Measurements from ENCODE around the gene NTN3. TPM values are rescaled to one million over a fixed set of nuclear protein-coding genes. Genes with fewer than 3 reads are reported as not detected.

The NTN3 gene
- total and polyA plus RNA-seq, 2 of the 4 experiments (the other 2 are of a cell fraction): 0.18 to 0.38 TPM

GRCh38 chr16:2452650-2453049, 18.4 kb upstream of the NTN3 start:
- Histone ChIP-seq H2BK5ac (ENCODE audit: low read depth, low read length, poor library complexity, severe bottlenecking) (no peak overlapping the region), H3K23ac (ENCODE audit: low read depth, low read length) (no peak overlapping the region), H2BK120ac (ENCODE audit: low read depth, low read length) (no peak overlapping the region), H4K8ac (ENCODE audit: low read depth in 2 of 2, low read length in 2 of 2) (no peak overlapping the region), H3K27me3 (ENCODE audit: control insufficient read depth, insufficient read depth, low read length) (no peaks in the 10 kb centered on the region), H4K5ac (ENCODE audit: low read depth, low read length) (no peak overlapping the region), H4K20me1 (ENCODE audit: insufficient read depth, low read length) (peaks cover 23% of the 10 kb centered on the region), H3K14ac (replicated peaks; ENCODE audit: low read depth, low read length) (no peak overlapping the region), H3K56ac (ENCODE audit: extremely low read depth, insufficient read depth, low read length) (no peak overlapping the region), H3K9me1 (ENCODE audit: insufficient read depth, low read length) (peaks cover 14% of the 10 kb centered on the region), H3K4me2 (ENCODE audit: low read depth, low read length) (no peak overlapping the region), H2BK15ac (ENCODE audit: low read depth, low read length) (no peak overlapping the region), H3K4me3 (ENCODE audit: insufficient read depth, low read depth, low read length) (no peak overlapping the region), H2AK5ac (ENCODE audit: low read depth, low read length) (no peak overlapping the region), H3K9me3 (ENCODE audit: control insufficient read depth, insufficient read depth, low read length) (no peaks in the 10 kb centered on the region), H3K79me1 (ENCODE audit: low read depth in 1 of 2, low read length in 2 of 2) (peaks cover 6 to 50% of the 10 kb centered on the region in 2 experiments; a peak in 3 of 4 replicates), H2AK9ac (replicated peaks; ENCODE audit: low read depth, low read length, poor library complexity) (peak overlapping the region; percentile 31), H3K9ac (ENCODE audit: low read depth, low read length) (no peak overlapping the region), H2BK20ac (ENCODE audit: low read depth, low read length) (no peak overlapping the region), H3K27ac (ENCODE audit: insufficient read depth, low read length) (no peak overlapping the region), H3K36me3 (ENCODE audit: control insufficient read depth, insufficient read depth, low read length) (peaks cover 39% of the 10 kb centered on the region), H4K91ac (ENCODE audit: insufficient read depth, low read depth, low read length) (no peak overlapping the region), H3K4me1 (ENCODE audit: control insufficient read depth, insufficient read depth, low read length) (peaks cover 5% of the 10 kb centered on the region), H3K4ac (ENCODE audit: low read depth, low read length) (no peak overlapping the region), H3K18ac (ENCODE audit: low read depth, low read length) (no peak overlapping the region), H2AFZ (replicated peaks; ENCODE audit: low read length, poor library complexity) (no peak overlapping the region)
- no peak for DNase-seq
- ChIA-PET POLR2A (ENCODE audit: unreplicated experiment) (no interaction called here), CTCF (no interaction called here)
- intact Hi-C loops (cut with micrococcal nuclease) (no loop called here), dilution Hi-C loops (cut with HindIII; ENCODE audit: low sequenced_read_pairs, unreplicated experiment) (no loop called here), in situ Hi-C loops (cut with MboI; ENCODE audit: low sequenced_read_pairs) (no loop called here)
- no peak for TF ChIP-seq RAD21 (IDR thresholded peaks at IDR 0.05; ENCODE audit: low read length)
- TF ChIP-seq, protein P1, sequence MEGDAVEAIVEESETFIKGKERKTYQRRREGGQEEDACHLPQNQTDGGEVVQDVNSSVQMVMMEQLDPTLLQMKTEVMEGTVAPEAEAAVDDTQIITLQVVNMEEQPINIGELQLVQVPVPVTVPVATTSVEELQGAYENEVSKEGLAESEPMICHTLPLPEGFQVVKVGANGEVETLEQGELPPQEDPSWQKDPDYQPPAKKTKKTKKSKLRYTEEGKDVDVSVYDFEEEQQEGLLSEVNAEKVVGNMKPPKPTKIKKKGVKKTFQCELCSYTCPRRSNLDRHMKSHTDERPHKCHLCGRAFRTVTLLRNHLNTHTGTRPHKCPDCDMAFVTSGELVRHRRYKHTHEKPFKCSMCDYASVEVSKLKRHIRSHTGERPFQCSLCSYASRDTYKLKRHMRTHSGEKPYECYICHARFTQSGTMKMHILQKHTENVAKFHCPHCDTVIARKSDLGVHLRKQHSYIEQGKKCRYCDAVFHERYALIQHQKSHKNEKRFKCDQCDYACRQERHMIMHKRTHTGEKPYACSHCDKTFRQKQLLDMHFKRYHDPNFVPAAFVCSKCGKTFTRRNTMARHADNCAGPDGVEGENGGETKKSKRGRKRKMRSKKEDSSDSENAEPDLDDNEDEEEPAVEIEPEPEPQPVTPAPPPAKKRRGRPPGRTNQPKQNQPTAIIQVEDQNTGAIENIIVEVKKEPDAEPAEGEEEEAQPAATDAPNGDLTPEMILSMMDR (conservative IDR thresholded peaks at IDR 0.05; ENCODE audit: low read depth, low read length): no peak
- no peak for TF ChIP-seq FOS (IDR thresholded peaks at IDR 0.05; ENCODE audit: low read depth, low read length)
- TF ChIP-seq SMC3 (IDR thresholded peaks at IDR 0.05; ENCODE audit: low read depth, low read length): no peak
- no peak for TF ChIP-seq USF2 (IDR thresholded peaks at IDR 0.05; ENCODE audit: low read depth, low read length)
- no peak for TF ChIP-seq MAZ (IDR thresholded peaks at IDR 0.05; ENCODE audit: borderline replicate concordance, low read depth, low read length)
- no peak for TF ChIP-seq CEBPB (IDR thresholded peaks at IDR 0.05; ENCODE audit: low read depth, low read length)
- TF ChIP-seq MAFK (IDR thresholded peaks at IDR 0.05; ENCODE audit: low read depth, low read length): no peak
- TF ChIP-seq NFE2L2 (IDR thresholded peaks at IDR 0.05; ENCODE audit: low read depth, low read length): no peak
- TF ChIP-seq RCOR1 (IDR thresholded peaks at IDR 0.05; ENCODE audit: insufficient replicate concordance, low read length): no peak
- no peak for TF ChIP-seq RFX5 (IDR thresholded peaks at IDR 0.05; ENCODE audit: low read depth, low read length)
- no peak for TF ChIP-seq CHD1 (IDR thresholded peaks at IDR 0.05; ENCODE audit: low read depth, low read length)
- TF ChIP-seq BHLHE40 (IDR thresholded peaks at IDR 0.05; ENCODE audit: low read depth, low read length): no peak
- TF ChIP-seq, protein P2, sequence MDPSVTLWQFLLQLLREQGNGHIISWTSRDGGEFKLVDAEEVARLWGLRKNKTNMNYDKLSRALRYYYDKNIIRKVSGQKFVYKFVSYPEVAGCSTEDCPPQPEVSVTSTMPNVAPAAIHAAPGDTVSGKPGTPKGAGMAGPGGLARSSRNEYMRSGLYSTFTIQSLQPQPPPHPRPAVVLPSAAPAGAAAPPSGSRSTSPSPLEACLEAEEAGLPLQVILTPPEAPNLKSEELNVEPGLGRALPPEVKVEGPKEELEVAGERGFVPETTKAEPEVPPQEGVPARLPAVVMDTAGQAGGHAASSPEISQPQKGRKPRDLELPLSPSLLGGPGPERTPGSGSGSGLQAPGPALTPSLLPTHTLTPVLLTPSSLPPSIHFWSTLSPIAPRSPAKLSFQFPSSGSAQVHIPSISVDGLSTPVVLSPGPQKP (IDR thresholded peaks at IDR 0.05; ENCODE audit: borderline replicate concordance, low read depth, low read length): no peak
- no peak for TF ChIP-seq MXI1 (IDR thresholded peaks at IDR 0.05; ENCODE audit: borderline replicate concordance, low read depth, low read length)
- no peak for TF ChIP-seq POLR2A (IDR thresholded peaks at IDR 0.05; ENCODE audit: low read depth, low read length)
- no peak for ATAC-seq (ENCODE audit: low read depth)
- no TSS peak for BruUV-seq (replicated peaks)
- 100% methylated on average over 3 of the region's 8 CpGs; no CpG with 5 or more reads in 1 of the 2 experiments for WGBS, 2 experiments (ENCODE audit: extremely low coverage in 2 of 2, insufficient read length in 1 of 2)

Measured in IMR-90 (cell line).